IMR-90 (cell line): ENCODE measurements around the gene FST. TPM values are rescaled to one million over a fixed set of nuclear protein-coding genes. Genes with fewer than 3 reads are reported as not detected.

Experiments
- ATAC-seq: fragments of 200-7000 bp; cut with Tn5 transposase; 2 replicates; pipeline ENCODE4 v1.9.1; 2020; ENCODE audit warnings: low read depth, mild to moderate bottlenecking, moderate library complexity
- BruUV-seq: library from RNA; stranded (reverse); fragments of 400-500 nt; replicated peaks from 2 replicates; lab custom pipeline; 2021; lab: Mats Ljungman, UMichigan
- CTCF ChIA-PET: fragments of 300-600 bp; formaldehyde crosslinking; extraction: SDS; loops from one replicate; lab custom pipeline; 2021; ENCODE audit warnings: antibody characterized with exemption; lab: Yijun Ruan, JAX
- POLR2A ChIA-PET: fragments of 300-600 bp; sonication (Branson Sonifier 250); formaldehyde crosslinking; loops from one replicate; lab custom pipeline; 2022; ENCODE audit warnings: antibody characterized with exemption; ENCODE audit not compliant: unreplicated experiment; lab: Charles Lee
- DNase-seq: peaks from one replicate; pipeline ENCODE4 v3.0.0; 2013
- H2AFZ ChIP-seq: replicated peaks from 2 replicates; pipeline ENCODE3; 2013; ENCODE audit warnings: low read length, mild to moderate bottlenecking; ENCODE audit not compliant: poor library complexity
- H2AK5ac ChIP-seq: 2 replicates; pipeline ENCODE4 v1.6.1; 2013; ENCODE audit warnings: low read depth, low read length, inconsistent platforms
- H2AK9ac ChIP-seq: replicated peaks from 2 replicates; pipeline ENCODE3; 2013; ENCODE audit warnings: mild to moderate bottlenecking, low read depth, low read length, moderate library complexity; ENCODE audit not compliant: poor library complexity
- H2BK120ac ChIP-seq: 2 replicates; pipeline ENCODE4 v1.6.1; 2013; ENCODE audit warnings: low read depth, low read length, inconsistent platforms
- H2BK15ac ChIP-seq: 3 replicates; pipeline ENCODE4 v1.6.1; 2013; ENCODE audit warnings: low read depth, low read length, inconsistent platforms
- H2BK20ac ChIP-seq: 2 replicates; pipeline ENCODE4 v1.6.1; 2013; ENCODE audit warnings: low read depth, mild to moderate bottlenecking, inconsistent platforms, low read length, moderate library complexity
- H2BK5ac ChIP-seq: 2 replicates; pipeline ENCODE4 v1.6.1; 2013; ENCODE audit warnings: mild to moderate bottlenecking, low read depth, low read length, inconsistent platforms; ENCODE audit not compliant: poor library complexity, severe bottlenecking
- H3K14ac ChIP-seq: replicated peaks from 2 replicates; pipeline ENCODE4 v1.6.1; 2013; ENCODE audit warnings: low read depth, low read length, inconsistent platforms
- H3K18ac ChIP-seq: 2 replicates; pipeline ENCODE4 v1.6.1; 2013; ENCODE audit warnings: low read depth, low read length, control low read depth
- H3K23ac ChIP-seq: 2 replicates; pipeline ENCODE4 v1.6.1; 2013; ENCODE audit warnings: low read depth, low read length, inconsistent platforms
- H3K27ac ChIP-seq: 2 replicates; pipeline ENCODE4 v1.5.1; 2013; ENCODE audit warnings: mild to moderate bottlenecking, control low read depth, low read length; ENCODE audit not compliant: insufficient read depth
- H3K27me3 ChIP-seq: 2 replicates; pipeline ENCODE4 v1.6.1; 2013; ENCODE audit warnings: low read length; ENCODE audit not compliant: control insufficient read depth, insufficient read depth
- H3K36me3 ChIP-seq: 2 replicates; pipeline ENCODE4 v1.6.1; 2013; ENCODE audit warnings: low read length, mixed read lengths; ENCODE audit not compliant: control insufficient read depth, insufficient read depth
- H3K4ac ChIP-seq: 2 replicates; pipeline ENCODE4 v1.6.1; 2013; ENCODE audit warnings: low read depth, low read length, inconsistent platforms
- H3K4me1 ChIP-seq: 2 replicates; pipeline ENCODE4 v1.6.1; 2013; ENCODE audit warnings: low read length, mixed read lengths; ENCODE audit not compliant: control insufficient read depth, insufficient read depth
- H3K4me2 ChIP-seq: 2 replicates; pipeline ENCODE4 v1.6.1; 2013; ENCODE audit warnings: low read depth, mild to moderate bottlenecking, control low read depth, low read length, moderate library complexity
- H3K4me3 ChIP-seq: 2 replicates; pipeline ENCODE4 v1.5.1; 2013; ENCODE audit warnings: low read depth, mild to moderate bottlenecking, control low read depth, low read length, moderate library complexity; ENCODE audit not compliant: insufficient read depth
- H3K56ac ChIP-seq: 2 replicates; pipeline ENCODE4 v1.6.1; 2013; ENCODE audit warnings: low read length, inconsistent platforms; ENCODE audit not compliant: insufficient read depth; ENCODE audit errors: extremely low read depth
- H3K79me1 ChIP-seq, 2 experiments: 2 replicates each; pipeline ENCODE4 v1.6.1; 2013; ENCODE audit warnings: low read length in 2 of 2, inconsistent platforms in 1 of 2, low read depth in 1 of 2
- H3K9ac ChIP-seq: 2 replicates; pipeline ENCODE4 v1.6.1; 2013; ENCODE audit warnings: low read depth, low read length, control low read depth
- H3K9me1 ChIP-seq: 2 replicates; pipeline ENCODE4 v1.6.1; 2013; ENCODE audit warnings: low read length, inconsistent platforms; ENCODE audit not compliant: insufficient read depth
- H3K9me3 ChIP-seq: 2 replicates; pipeline ENCODE4 v1.6.1; 2013; ENCODE audit warnings: low read length; ENCODE audit not compliant: control insufficient read depth, insufficient read depth
- H4K20me1 ChIP-seq: 2 replicates; pipeline ENCODE4 v1.6.1; 2013; ENCODE audit warnings: low read length, inconsistent platforms; ENCODE audit not compliant: insufficient read depth
- H4K5ac ChIP-seq: 2 replicates; pipeline ENCODE4 v1.6.1; 2013; ENCODE audit warnings: mild to moderate bottlenecking, low read depth, low read length, control low read depth
- H4K8ac ChIP-seq, 2 experiments: 2 replicates each; pipeline ENCODE4 v1.6.1; 2013; ENCODE audit warnings: low read depth in 2 of 2, low read length in 2 of 2, control low read depth in 1 of 2, inconsistent platforms in 1 of 2
- H4K91ac ChIP-seq: 2 replicates; pipeline ENCODE4 v1.6.1; 2013; ENCODE audit warnings: low read depth, low read length, inconsistent platforms; ENCODE audit not compliant: insufficient read depth
- BHLHE40 ChIP-seq: fragments of 150-350 bp; IDR thresholded peaks from 2 replicates; pipeline ENCODE4 v1.6.1; 2016; ENCODE audit warnings: mild to moderate bottlenecking, low read depth, low read length
- CTCF ChIP-seq: conservative IDR thresholded peaks from 2 replicates; pipeline ENCODE4 v1.5.1; 2012; ENCODE audit warnings: mild to moderate bottlenecking, low read depth, low read length, improper control_type of control experiment
- MAFK ChIP-seq: IDR thresholded peaks from 2 replicates; pipeline ENCODE4 v1.6.1; 2012; ENCODE audit warnings: low read depth, low read length, improper control_type of control experiment
- MAZ ChIP-seq: IDR thresholded peaks from 2 replicates; pipeline ENCODE4 v1.6.1; 2012; ENCODE audit warnings: low read depth, mild to moderate bottlenecking, low read length, improper control_type of control experiment, moderate library complexity, borderline replicate concordance
- MXI1 ChIP-seq: IDR thresholded peaks from 2 replicates; pipeline ENCODE4 v1.6.1; 2012; ENCODE audit warnings: low read depth, mild to moderate bottlenecking, low read length, moderate library complexity, borderline replicate concordance
- NFE2L2 ChIP-seq: fragments of 150-350 bp; IDR thresholded peaks from 2 replicates; pipeline ENCODE4 v1.6.1; 2016; ENCODE audit warnings: low read depth, mild to moderate bottlenecking, low read length
- POLR2A ChIP-seq: IDR thresholded peaks from 2 replicates; pipeline ENCODE4 v1.6.1; 2012; ENCODE audit warnings: mild to moderate bottlenecking, low read depth, low read length
- WGBS, 2 experiments: methylation state at CpG; one replicate each; pipeline versions ENCODE4 v1.1.5 to v1.1.7; 2013; ENCODE audit warnings: missing lambda C conversion rate in 2 of 2; ENCODE audit not compliant: insufficient read length in 1 of 2; ENCODE audit errors: extremely low coverage in 2 of 2; 5-methylcytosine and 5-hydroxymethylcytosine counted together
- dilution Hi-C: fragments of 300-500 bp; cut with HindIII; formaldehyde crosslinking; loops from one replicate; pipeline ENCODE4 v1.14.3; 2018; ENCODE audit warnings: low sequenced_read_pairs; ENCODE audit not compliant: unreplicated experiment
- in situ Hi-C: fragments of 300-500 bp; cut with MboI; formaldehyde crosslinking; loops from 3 replicates; pipeline ENCODE4 v1.14.3; 2019; ENCODE audit warnings: low sequenced_read_pairs, inconsistent platforms, mixed read lengths
- intact Hi-C: fragments of 100-400 bp; cut with micrococcal nuclease; formaldehyde crosslinking; loops from 2 replicates; pipeline ENCODE4 v1.10.0; 2022
- polyA plus RNA-seq, 3 experiments: library from polyadenylated mRNA; depleted of rRNA; stranded (reverse); fragments of >200 nt; gene quantifications; 2 replicates each; pipeline ENCODE4 v1.2.3, GENCODE V29; 2012; ENCODE audit warnings: low replicate concordance in 1 of 3
- total RNA-seq: library from RNA; depleted of rRNA; stranded (reverse); fragments of >200 nt; gene quantifications from 2 replicates; pipeline ENCODE4 v1.2.3, GENCODE V29; 2012

The FST gene
- total and polyA plus RNA-seq, 2 of the 4 experiments (the other 2 are of a cell fraction), result 141 to 195 TPM

GRCh38 chr5:53438486-53439472 is 41.6 kb upstream of the FST start:
- H3K27ac ChIP-seq, result no peak overlapping the region
- intact Hi-C loops (no loop called here), dilution Hi-C loops (no loop called here)

More at GRCh38 chr5:53438486-53439472, 41.6 kb upstream of the FST start:
- Histone ChIP-seq H4K91ac (no peak overlapping the region), H2BK5ac (peak overlapping the region; percentile 42), H4K8ac (peak overlapping the region in 1 of 2 experiments; percentile 37; a peak in 1 of 4 replicates), H2AK9ac (no peak overlapping the region), H3K4ac (peak overlapping the region; percentile 13; the same call in 1 of the 2 replicates), H3K56ac (peak overlapping the region; percentile 5), H3K4me3 (no peak overlapping the region), H3K79me1 (no peaks in the 10 kb centered on the region), H3K23ac (no peak overlapping the region), H2BK120ac (peak overlapping the region; percentile 33; the same call in 1 of the 2 replicates), H3K9ac (no peak overlapping the region), H3K18ac (peak overlapping the region; percentile 5; the same call in 1 of the 2 replicates), H2BK20ac (peak overlapping the region; percentile 62; the same call in 1 of the 2 replicates), H4K20me1 (no peaks in the 10 kb centered on the region), H3K4me2 (peak overlapping the region; percentile 58; the same call in 1 of the 2 replicates), H3K36me3 (no peaks in the 10 kb centered on the region), H3K9me1 (no peaks in the 10 kb centered on the region), H4K5ac (peak overlapping the region; percentile 59; the same call in 1 of the 2 replicates), H3K9me3 (no peaks in the 10 kb centered on the region), H2AK5ac (peak overlapping the region; percentile 11; the same call in 1 of the 2 replicates), H3K4me1 (peaks cover 3% of the 10 kb centered on the region), H3K14ac (peak overlapping the region; percentile 38; the same call in 1 of the 2 replicates), H3K27me3 (no peaks in the 10 kb centered on the region), H2BK15ac (0 out of 3 replicates have a peak overlapping the region, but pooled peaks have one; percentile 5), H2AFZ (peak overlapping the region; percentile 1)
- in situ Hi-C loops, result no loop called here
- TF ChIP-seq POLR2A (no peak), MXI1 (no peak), NFE2L2 (no peak), BHLHE40 (peak; percentile 68), CTCF (0 out of 2 replicates have a peak, but pooled peaks have one; percentile 4), MAFK (no peak), MAZ (no peak)
- BruUV-seq, result no TSS peak
- POLR2A ChIA-PET, result no interaction called here
- DNase-seq (peak; percentile 66), ATAC-seq (peak; percentile 87)
- CTCF ChIA-PET, result interaction anchor here (1.2 kb wide), 1 partner anchor 790 kb away, joined by 4 read pairs; no protein-coding TSS in a partner anchor
- 60% methylated on average over 1 of the region's 6 CpGs; no CpG with 5 or more reads in 1 of the 2 experiments for WGBS, 2 experiments
